ENCODE results near the gene ADPRH.

ADPRH gene

DNA sequence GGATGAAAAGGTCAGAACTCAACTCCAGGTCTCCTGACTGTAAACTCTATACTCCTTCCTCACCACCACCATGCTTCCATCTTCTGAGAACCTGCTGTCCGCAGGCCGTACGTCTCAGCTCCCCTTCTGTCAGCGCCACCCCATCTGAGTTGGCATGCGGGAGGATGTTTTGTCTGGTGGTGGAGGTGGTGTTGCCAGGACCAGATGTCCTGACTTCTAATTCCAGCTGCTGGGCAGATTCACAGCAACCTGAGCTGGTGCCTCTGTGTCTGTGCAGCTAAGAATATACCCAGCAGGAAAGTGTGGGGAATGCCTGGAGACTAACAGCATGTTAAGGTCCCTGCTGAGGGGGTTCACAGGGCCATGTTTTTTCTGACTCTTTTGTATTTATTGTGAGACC is 41.6 kb downstream of the ADPRH start:
- no peaks in the 10 kb centered on the region for H3K4me1 ChIP-seq (ENCODE audit: insufficient read depth, low read length, poor library complexity, severe bottlenecking)
- no peaks in the 10 kb centered on the region for H3K36me3 ChIP-seq (ENCODE audit: insufficient read depth, low read length)
- no peak overlapping the region for H3K9ac ChIP-seq (ENCODE audit: low read depth, low read length, poor library complexity, severe bottlenecking)
- H3K79me2 ChIP-seq (ENCODE audit: insufficient read depth, low read length) = no peaks in the 10 kb centered on the region
- no peaks in the 10 kb centered on the region for H3F3A ChIP-seq (ENCODE audit: low read depth)
- no peaks in the 10 kb centered on the region for H3K9me3 ChIP-seq (ENCODE audit: insufficient read depth, low read depth, low read length)
- H3K4me3 ChIP-seq (ENCODE audit: low read length, poor library complexity, severe bottlenecking) = no peak overlapping the region
- H3K4me2 ChIP-seq (ENCODE audit: low read depth, low read length, poor library complexity, severe bottlenecking) = no peak overlapping the region
- H4K20me1 ChIP-seq (ENCODE audit: insufficient read depth, low read length, poor library complexity, severe bottlenecking) = no peaks in the 10 kb centered on the region
- no peak overlapping the region for H2AFZ ChIP-seq (ENCODE audit: low read length)
- no peaks in the 10 kb centered on the region for H3K9me2 ChIP-seq (replicated peaks; ENCODE audit: low read depth, low read length)
- H3K27me3 ChIP-seq (ENCODE audit: insufficient read depth, low read length, poor library complexity, severe bottlenecking) = peaks cover 5% of the 10 kb centered on the region
- TF ChIP-seq, protein P1, sequence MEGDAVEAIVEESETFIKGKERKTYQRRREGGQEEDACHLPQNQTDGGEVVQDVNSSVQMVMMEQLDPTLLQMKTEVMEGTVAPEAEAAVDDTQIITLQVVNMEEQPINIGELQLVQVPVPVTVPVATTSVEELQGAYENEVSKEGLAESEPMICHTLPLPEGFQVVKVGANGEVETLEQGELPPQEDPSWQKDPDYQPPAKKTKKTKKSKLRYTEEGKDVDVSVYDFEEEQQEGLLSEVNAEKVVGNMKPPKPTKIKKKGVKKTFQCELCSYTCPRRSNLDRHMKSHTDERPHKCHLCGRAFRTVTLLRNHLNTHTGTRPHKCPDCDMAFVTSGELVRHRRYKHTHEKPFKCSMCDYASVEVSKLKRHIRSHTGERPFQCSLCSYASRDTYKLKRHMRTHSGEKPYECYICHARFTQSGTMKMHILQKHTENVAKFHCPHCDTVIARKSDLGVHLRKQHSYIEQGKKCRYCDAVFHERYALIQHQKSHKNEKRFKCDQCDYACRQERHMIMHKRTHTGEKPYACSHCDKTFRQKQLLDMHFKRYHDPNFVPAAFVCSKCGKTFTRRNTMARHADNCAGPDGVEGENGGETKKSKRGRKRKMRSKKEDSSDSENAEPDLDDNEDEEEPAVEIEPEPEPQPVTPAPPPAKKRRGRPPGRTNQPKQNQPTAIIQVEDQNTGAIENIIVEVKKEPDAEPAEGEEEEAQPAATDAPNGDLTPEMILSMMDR (conservative IDR thresholded peaks at IDR 0.05; ENCODE audit: low read length) = no peak
- no peak for TF ChIP-seq EZH2phosphoT487 (IDR thresholded peaks at IDR 0.05; ENCODE audit: borderline replicate concordance)

DNA sequence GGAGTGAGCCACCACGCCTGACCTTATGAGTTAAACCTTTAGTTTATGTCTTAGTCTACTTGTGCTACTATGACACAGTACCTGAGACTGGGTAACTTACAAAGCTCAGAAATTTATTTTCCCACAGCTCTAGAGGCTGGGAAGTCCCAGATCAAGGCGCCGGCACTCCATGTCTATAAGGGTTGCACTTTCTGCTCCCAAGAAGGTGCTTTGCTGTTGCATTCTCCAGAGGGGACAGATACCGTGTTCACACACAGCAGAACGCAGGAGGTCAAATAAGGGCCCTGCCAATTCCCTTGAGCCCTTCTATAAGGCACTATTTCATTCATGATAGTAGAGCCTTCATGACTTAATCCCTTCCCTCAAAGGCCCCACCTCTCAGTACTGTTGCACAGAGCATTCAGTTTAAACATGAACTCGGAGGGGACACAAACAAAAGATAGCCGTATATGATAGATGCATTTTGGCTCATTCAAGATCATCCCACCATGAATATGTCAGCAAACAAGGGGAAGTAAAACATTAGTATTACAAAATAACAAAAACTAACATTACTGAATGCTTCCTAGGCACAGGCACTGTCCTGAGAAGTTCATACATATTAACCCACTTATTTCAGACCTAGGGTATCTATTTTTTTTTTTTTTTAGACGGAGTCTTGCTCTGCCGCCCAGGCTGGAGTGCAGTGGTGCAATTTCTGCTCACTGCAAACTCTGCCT is 44.9 kb downstream of the ADPRH start:
- Histone ChIP-seq H3K4me3 (ENCODE audit: low read length, poor library complexity, severe bottlenecking) (no peak overlapping the region), H3K9me3 (ENCODE audit: insufficient read depth, low read depth, low read length) (no peaks in the 10 kb centered on the region), H3K9ac (ENCODE audit: low read depth, low read length, poor library complexity, severe bottlenecking) (no peak overlapping the region), H2AFZ (ENCODE audit: low read length) (no peak overlapping the region), H3K36me3 (ENCODE audit: insufficient read depth, low read length) (no peaks in the 10 kb centered on the region), H3F3A (ENCODE audit: low read depth) (no peaks in the 10 kb centered on the region), H3K4me1 (ENCODE audit: insufficient read depth, low read length, poor library complexity, severe bottlenecking) (no peaks in the 10 kb centered on the region), H3K9me2 (replicated peaks; ENCODE audit: low read depth, low read length) (no peaks in the 10 kb centered on the region), H3K27me3 (ENCODE audit: insufficient read depth, low read length, poor library complexity, severe bottlenecking) (peaks cover 2% of the 10 kb centered on the region), H3K79me2 (ENCODE audit: insufficient read depth, low read length) (no peaks in the 10 kb centered on the region), H4K20me1 (ENCODE audit: insufficient read depth, low read length, poor library complexity, severe bottlenecking) (no peaks in the 10 kb centered on the region), H3K4me2 (ENCODE audit: low read depth, low read length, poor library complexity, severe bottlenecking) (no peak overlapping the region)
- no peak for TF ChIP-seq EZH2phosphoT487 (IDR thresholded peaks at IDR 0.05; ENCODE audit: borderline replicate concordance)
- TF ChIP-seq, protein P1 (conservative IDR thresholded peaks at IDR 0.05; ENCODE audit: low read length) = no peak

DNA sequence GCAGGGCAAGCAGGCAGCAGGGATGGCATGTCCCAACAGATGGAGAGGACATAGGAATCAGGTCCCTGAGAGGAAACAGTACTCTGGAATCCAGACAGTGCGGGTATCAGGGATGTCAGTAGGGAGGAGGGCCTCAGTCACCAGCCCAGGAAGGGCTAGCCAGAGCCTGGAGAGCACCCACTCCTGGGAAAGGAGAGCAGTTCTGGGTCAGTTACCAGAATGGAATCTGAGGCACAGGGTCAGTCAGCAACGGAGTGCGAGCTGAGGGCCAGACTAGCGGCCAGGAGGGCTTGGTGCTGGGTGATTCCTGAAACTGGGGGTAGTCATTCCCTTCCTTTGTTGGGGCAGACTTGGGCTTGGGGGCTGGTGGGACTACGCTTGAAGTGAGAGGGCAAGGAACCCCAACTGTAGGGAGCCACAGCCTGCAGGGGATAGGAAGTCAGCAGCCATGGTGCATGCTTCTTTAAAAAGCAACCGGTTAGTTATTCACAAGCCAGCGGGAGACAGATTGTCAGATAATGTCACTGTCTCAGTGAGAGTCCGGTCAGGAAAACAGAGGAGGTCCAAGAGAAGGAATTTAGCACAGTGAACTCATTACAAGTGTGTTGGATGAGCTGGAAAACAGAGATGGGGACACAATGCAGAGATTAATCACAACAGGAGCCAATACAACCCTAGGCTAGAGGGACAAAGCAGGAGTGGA is 46.3 kb downstream of the ADPRH start:
- TF ChIP-seq, protein P1 (conservative IDR thresholded peaks at IDR 0.05; ENCODE audit: low read length) = no peak
- no peak for TF ChIP-seq EZH2phosphoT487 (IDR thresholded peaks at IDR 0.05; ENCODE audit: borderline replicate concordance)
- no peak overlapping the region for H3K4me2 ChIP-seq (ENCODE audit: low read depth, low read length, poor library complexity, severe bottlenecking)
- H2AFZ ChIP-seq (ENCODE audit: low read length) = no peak overlapping the region
- H3K9me2 ChIP-seq (replicated peaks; ENCODE audit: low read depth, low read length) = no peaks in the 10 kb centered on the region
- H3K9me3 ChIP-seq (ENCODE audit: insufficient read depth, low read depth, low read length) = no peaks in the 10 kb centered on the region
- H3K9ac ChIP-seq (ENCODE audit: low read depth, low read length, poor library complexity, severe bottlenecking) = no peak overlapping the region
- H3K4me3 ChIP-seq (ENCODE audit: low read length, poor library complexity, severe bottlenecking) = no peak overlapping the region
- no peaks in the 10 kb centered on the region for H3K27me3 ChIP-seq (ENCODE audit: insufficient read depth, low read length, poor library complexity, severe bottlenecking)
- no peaks in the 10 kb centered on the region for H3F3A ChIP-seq (ENCODE audit: low read depth)
- no peaks in the 10 kb centered on the region for H3K36me3 ChIP-seq (ENCODE audit: insufficient read depth, low read length)
- no peaks in the 10 kb centered on the region for H4K20me1 ChIP-seq (ENCODE audit: insufficient read depth, low read length, poor library complexity, severe bottlenecking)
- H3K79me2 ChIP-seq (ENCODE audit: insufficient read depth, low read length) = no peaks in the 10 kb centered on the region
- no peaks in the 10 kb centered on the region for H3K4me1 ChIP-seq (ENCODE audit: insufficient read depth, low read length, poor library complexity, severe bottlenecking)

All from Loucy (cell line).